ENCODE results near the gene FYN. TPM values are rescaled to one million over a fixed set of nuclear protein-coding genes. Genes with fewer than 3 reads are reported as not detected.
A peak's percentile ranks its signal among the peaks of the same experiment; 100 is the strongest.

Gene FYN
- total RNA-seq, 1 experiment from 2014 or later: 249 TPM

- Histone ChIP-seq H3K79me2 (ENCODE audit: low read length) (peaks cover 49% of the 10 kb centered on the region), H3K27ac (ENCODE audit: low read length) (peak overlapping the region; percentile 80), H3K9me2 (replicated peaks; ENCODE audit: insufficient read depth, low read length) (no peaks in the 10 kb centered on the region), H2AFZ (ENCODE audit: low read length) (no peak overlapping the region), H3K9ac (ENCODE audit: low read length) (peak overlapping the region; percentile 92), H3K9me3 (ENCODE audit: low read length) (no peaks in the 10 kb centered on the region), H3K4me3 (ENCODE audit: low read length) (peak overlapping the region; percentile 97), H3K27me3 (ENCODE audit: low read length) (no peaks in the 10 kb centered on the region), H4K20me1 (ENCODE audit: insufficient read depth, low read depth, low read length) (peaks cover 6% of the 10 kb centered on the region; the same call in 1 of the 2 replicates), H3K4me1 (ENCODE audit: low read length) (peaks cover 53% of the 10 kb centered on the region), H3K36me3 (ENCODE audit: insufficient read depth, low read length) (no peaks in the 10 kb centered on the region), H3K4me2 (ENCODE audit: low read depth, low read length, poor library complexity, severe bottlenecking) (peak overlapping the region; percentile 75)
- peak; percentile 76 for DNase-seq
Observed at GRCh38 chr6:111872401-111873177, 663 bp downstream of the FYN start.

GRCh38 chr6:111871725-111872400, 1.4 kb downstream of the FYN start:
- no peaks in the 10 kb centered on the region for H3K9me3 ChIP-seq (ENCODE audit: low read length)
- H3K9ac ChIP-seq (ENCODE audit: low read length): peak overlapping the region; percentile 92
- H4K20me1 ChIP-seq (ENCODE audit: insufficient read depth, low read depth, low read length): peaks cover 6% of the 10 kb centered on the region; the same call in 1 of the 2 replicates
- peak overlapping the region; percentile 80 for H3K27ac ChIP-seq (ENCODE audit: low read length)
- peak overlapping the region; percentile 75 for H3K4me2 ChIP-seq (ENCODE audit: low read depth, low read length, poor library complexity, severe bottlenecking)
- DNase-seq: peak; percentile 58
- peaks cover 58% of the 10 kb centered on the region for H3K4me1 ChIP-seq (ENCODE audit: low read length)
- no peaks in the 10 kb centered on the region for H3K27me3 ChIP-seq (ENCODE audit: low read length)
- peak overlapping the region; percentile 97 for H3K4me3 ChIP-seq (ENCODE audit: low read length)
- H3K9me2 ChIP-seq (replicated peaks; ENCODE audit: insufficient read depth, low read length): no peaks in the 10 kb centered on the region
- H2AFZ ChIP-seq (ENCODE audit: low read length): no peak overlapping the region
- H3K36me3 ChIP-seq (ENCODE audit: insufficient read depth, low read length): no peaks in the 10 kb centered on the region
- peaks cover 57% of the 10 kb centered on the region for H3K79me2 ChIP-seq (ENCODE audit: low read length)

- Histone ChIP-seq H2AFZ (ENCODE audit: low read length) (no peak overlapping the region), H3K4me2 (ENCODE audit: low read depth, low read length, poor library complexity, severe bottlenecking) (peak overlapping the region; percentile 75), H3K36me3 (ENCODE audit: insufficient read depth, low read length) (no peaks in the 10 kb centered on the region), H3K9me2 (replicated peaks; ENCODE audit: insufficient read depth, low read length) (no peaks in the 10 kb centered on the region), H3K4me1 (ENCODE audit: low read length) (peaks cover 64% of the 10 kb centered on the region), H3K27ac (ENCODE audit: low read length) (peak overlapping the region; percentile 80), H3K27me3 (ENCODE audit: low read length) (no peaks in the 10 kb centered on the region), H3K79me2 (ENCODE audit: low read length) (peaks cover 63% of the 10 kb centered on the region), H3K9me3 (ENCODE audit: low read length) (no peaks in the 10 kb centered on the region), H4K20me1 (ENCODE audit: insufficient read depth, low read depth, low read length) (peaks cover 6% of the 10 kb centered on the region; the same call in 1 of the 2 replicates), H3K4me3 (ENCODE audit: low read length) (peak overlapping the region; percentile 97), H3K9ac (ENCODE audit: low read length) (peak overlapping the region; percentile 92)
- DNase-seq: peak; percentile 68
Observed at GRCh38 chr6:111871207-111871606, 2.0 kb downstream of the FYN start.

- H3K4me1 ChIP-seq (ENCODE audit: low read length): peaks cover 70% of the 10 kb centered on the region
- H3K36me3 ChIP-seq (ENCODE audit: insufficient read depth, low read length): no peaks in the 10 kb centered on the region
- H4K20me1 ChIP-seq (ENCODE audit: insufficient read depth, low read depth, low read length): peaks cover 6% of the 10 kb centered on the region; the same call in 1 of the 2 replicates
- H3K27ac ChIP-seq (ENCODE audit: low read length): peak overlapping the region; percentile 80
- H3K9me3 ChIP-seq (ENCODE audit: low read length): no peaks in the 10 kb centered on the region
- peak overlapping the region; percentile 92 for H3K9ac ChIP-seq (ENCODE audit: low read length)
- peaks cover 68% of the 10 kb centered on the region for H3K79me2 ChIP-seq (ENCODE audit: low read length)
- H3K9me2 ChIP-seq (replicated peaks; ENCODE audit: insufficient read depth, low read length): no peaks in the 10 kb centered on the region
- H2AFZ ChIP-seq (ENCODE audit: low read length): no peak overlapping the region
- DNase-seq: no peak
- no peaks in the 10 kb centered on the region for H3K27me3 ChIP-seq (ENCODE audit: low read length)
- H3K4me3 ChIP-seq (ENCODE audit: low read length): peak overlapping the region; percentile 97
- H3K4me2 ChIP-seq (ENCODE audit: low read depth, low read length, poor library complexity, severe bottlenecking): peak overlapping the region; percentile 75
Observed at GRCh38 chr6:111870742-111871064, 2.5 kb downstream of the FYN start.

- H3K9me3 ChIP-seq (ENCODE audit: low read length): no peaks in the 10 kb centered on the region
- H3K36me3 ChIP-seq (ENCODE audit: insufficient read depth, low read length): no peaks in the 10 kb centered on the region
- H2AFZ ChIP-seq (ENCODE audit: low read length): no peak overlapping the region
- peak; percentile 63 for DNase-seq
- H3K79me2 ChIP-seq (ENCODE audit: low read length): peaks cover 73% of the 10 kb centered on the region
- H3K4me1 ChIP-seq (ENCODE audit: low read length): peaks cover 75% of the 10 kb centered on the region
- H3K27me3 ChIP-seq (ENCODE audit: low read length): no peaks in the 10 kb centered on the region
- peak overlapping the region; percentile 80 for H3K27ac ChIP-seq (ENCODE audit: low read length)
- H3K4me2 ChIP-seq (ENCODE audit: low read depth, low read length, poor library complexity, severe bottlenecking): peak overlapping the region; percentile 75
- no peaks in the 10 kb centered on the region for H3K9me2 ChIP-seq (replicated peaks; ENCODE audit: insufficient read depth, low read length)
- peak overlapping the region; percentile 97 for H3K4me3 ChIP-seq (ENCODE audit: low read length)
- peaks cover 6% of the 10 kb centered on the region; the same call in 1 of the 2 replicates for H4K20me1 ChIP-seq (ENCODE audit: insufficient read depth, low read depth, low read length)
- H3K9ac ChIP-seq (ENCODE audit: low read length): no peak overlapping the region
Observed at GRCh38 chr6:111870051-111870741, 3.1 kb downstream of the FYN start.

GRCh38 chr6:111866857-111867256, 6.4 kb downstream of the FYN start:
- Histone ChIP-seq H3K36me3 (ENCODE audit: insufficient read depth, low read length) (no peaks in the 10 kb centered on the region), H3K9me2 (replicated peaks; ENCODE audit: insufficient read depth, low read length) (no peaks in the 10 kb centered on the region), H3K4me3 (ENCODE audit: low read length) (no peak overlapping the region), H3K79me2 (ENCODE audit: low read length) (peaks cover 100% of the 10 kb centered on the region), H3K4me2 (ENCODE audit: low read depth, low read length, poor library complexity, severe bottlenecking) (peak overlapping the region; percentile 9), H3K4me1 (ENCODE audit: low read length) (peaks cover 75% of the 10 kb centered on the region), H3K27me3 (ENCODE audit: low read length) (no peaks in the 10 kb centered on the region), H3K27ac (ENCODE audit: low read length) (no peak overlapping the region), H3K9me3 (ENCODE audit: low read length) (no peaks in the 10 kb centered on the region), H2AFZ (ENCODE audit: low read length) (no peak overlapping the region), H4K20me1 (ENCODE audit: insufficient read depth, low read depth, low read length) (peaks cover 10% of the 10 kb centered on the region; the same call in 1 of the 2 replicates), H3K9ac (ENCODE audit: low read length) (no peak overlapping the region)
- DNase-seq: no peak

GRCh38 chr6:111865909-111866546, 7.2 kb downstream of the FYN start:
- H3K4me1 ChIP-seq (ENCODE audit: low read length): peaks cover 77% of the 10 kb centered on the region

More at GRCh38 chr6:111865909-111866546, 7.2 kb downstream of the FYN start:
- Histone ChIP-seq H3K9ac (ENCODE audit: low read length) (no peak overlapping the region), H3K9me2 (replicated peaks; ENCODE audit: insufficient read depth, low read length) (no peaks in the 10 kb centered on the region), H2AFZ (ENCODE audit: low read length) (no peak overlapping the region), H3K36me3 (ENCODE audit: insufficient read depth, low read length) (no peaks in the 10 kb centered on the region), H4K20me1 (ENCODE audit: insufficient read depth, low read depth, low read length) (peaks cover 5% of the 10 kb centered on the region; the same call in 1 of the 2 replicates), H3K4me2 (ENCODE audit: low read depth, low read length, poor library complexity, severe bottlenecking) (peak overlapping the region; percentile 37), H3K27me3 (ENCODE audit: low read length) (no peaks in the 10 kb centered on the region), H3K79me2 (ENCODE audit: low read length) (peaks cover 100% of the 10 kb centered on the region), H3K9me3 (ENCODE audit: low read length) (no peaks in the 10 kb centered on the region), H3K27ac (ENCODE audit: low read length) (peak overlapping the region; percentile 22; the same call in 1 of the 2 replicates), H3K4me3 (ENCODE audit: low read length) (no peak overlapping the region)
- DNase-seq: no peak

Measured in Karpas-422 (cell line).